ENCODE results near the gene TMEM54. TPM values are rescaled to one million over a fixed set of nuclear protein-coding genes. Genes with fewer than 3 reads are reported as not detected.

Gene TMEM54
- total RNA-seq, 1 donor = 38.4 TPM

- H3K4me3 ChIP-seq (ENCODE audit: low read depth, low read length) = no peak overlapping the region
- DNase-seq (ENCODE audit: low read depth) = no peak
- no peak for TF ChIP-seq CTCF (IDR thresholded peaks at IDR 0.05; ENCODE audit: insufficient read depth, low read length)
These were observed 28.2 kb upstream of the TMEM54 start for GRCh38 chr1:32929366-32929765.

GRCh38 chr1:32928715-32929114 lies 27.5 kb upstream of the TMEM54 start:
- H3K4me3 ChIP-seq (ENCODE audit: low read depth, low read length) = no peak overlapping the region
- TF ChIP-seq CTCF (IDR thresholded peaks at IDR 0.05; ENCODE audit: insufficient read depth, low read length) = no peak
- DNase-seq (ENCODE audit: low read depth) = no peak

- no peak for DNase-seq (ENCODE audit: low read depth)
- no peak overlapping the region for H3K4me3 ChIP-seq (ENCODE audit: low read depth, low read length)
- no peak for TF ChIP-seq CTCF (IDR thresholded peaks at IDR 0.05; ENCODE audit: insufficient read depth, low read length)
These were observed 27.1 kb upstream of the TMEM54 start for GRCh38 chr1:32928285-32928684.

DNA sequence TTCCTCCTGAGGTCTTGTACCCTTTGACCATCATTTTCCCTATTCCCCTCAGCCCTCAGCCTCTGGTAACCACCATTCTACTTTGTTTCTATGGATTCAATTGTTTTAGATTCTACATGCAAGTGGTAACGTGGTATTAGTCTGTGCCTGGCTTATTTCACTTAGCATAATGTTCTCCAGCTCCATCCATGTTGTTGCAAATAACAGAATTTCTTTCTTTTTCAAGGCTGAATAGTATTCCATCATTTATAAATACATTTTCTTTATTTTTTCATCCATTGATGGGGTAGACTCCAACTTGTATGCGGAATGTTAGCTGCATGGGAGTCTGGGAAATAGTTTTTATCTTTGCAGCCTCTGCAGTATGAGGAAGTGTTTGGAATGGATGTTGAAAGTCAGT lies 26.3 kb upstream of the TMEM54 start:
- DNase-seq (ENCODE audit: low read depth) = no peak
- no peak for TF ChIP-seq CTCF (IDR thresholded peaks at IDR 0.05; ENCODE audit: insufficient read depth, low read length)
- H3K4me3 ChIP-seq (ENCODE audit: low read depth, low read length) = no peak overlapping the region

GRCh38 chr1:32926562-32926961 lies 25.4 kb upstream of the TMEM54 start:
- no peak overlapping the region for H3K4me3 ChIP-seq (ENCODE audit: low read depth, low read length)
- TF ChIP-seq CTCF (IDR thresholded peaks at IDR 0.05; ENCODE audit: insufficient read depth, low read length) = no peak
- no peak for DNase-seq (ENCODE audit: low read depth)

DNA sequence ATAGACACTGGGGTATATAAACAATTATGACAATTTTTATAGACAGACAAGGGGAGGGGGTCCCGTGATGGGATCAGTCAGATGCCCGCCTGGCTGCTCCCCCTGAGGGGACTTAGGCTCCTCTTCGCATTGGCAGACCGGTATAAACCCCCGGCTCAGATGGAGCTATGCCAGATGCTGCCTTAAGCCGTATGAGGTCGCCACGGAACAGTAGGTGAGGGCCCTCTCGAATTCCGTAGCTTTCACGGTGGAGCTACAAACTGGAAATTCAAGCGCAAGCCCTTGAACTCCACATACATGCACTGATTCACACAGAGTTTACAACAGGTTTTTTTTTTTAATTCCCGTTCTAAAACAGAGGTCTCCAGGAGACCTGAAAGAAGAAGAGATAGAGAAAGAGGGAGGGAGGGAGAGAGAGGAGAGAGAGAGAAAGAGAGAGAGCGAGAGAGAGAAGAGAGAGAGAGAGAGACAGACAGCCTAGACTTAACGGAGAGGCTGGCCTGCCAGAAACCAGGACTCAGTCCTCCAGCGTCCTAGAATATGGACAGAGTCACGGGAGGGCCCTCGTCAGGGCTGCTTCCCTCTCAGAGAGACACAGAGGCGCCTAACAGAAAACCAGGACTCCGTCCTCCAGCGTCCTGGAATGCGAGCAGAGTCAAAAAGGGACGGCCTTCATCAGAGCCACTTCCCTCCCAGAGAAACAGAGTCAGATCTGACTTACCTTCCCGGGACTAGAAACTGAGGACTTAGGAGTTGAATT lies 24.4 kb upstream of the TMEM54 start:
- H3K4me3 ChIP-seq (ENCODE audit: low read depth, low read length) = no peak overlapping the region
- TF ChIP-seq CTCF (IDR thresholded peaks at IDR 0.05; ENCODE audit: insufficient read depth, low read length) = no peak
- no peak for DNase-seq (ENCODE audit: low read depth)

DNA sequence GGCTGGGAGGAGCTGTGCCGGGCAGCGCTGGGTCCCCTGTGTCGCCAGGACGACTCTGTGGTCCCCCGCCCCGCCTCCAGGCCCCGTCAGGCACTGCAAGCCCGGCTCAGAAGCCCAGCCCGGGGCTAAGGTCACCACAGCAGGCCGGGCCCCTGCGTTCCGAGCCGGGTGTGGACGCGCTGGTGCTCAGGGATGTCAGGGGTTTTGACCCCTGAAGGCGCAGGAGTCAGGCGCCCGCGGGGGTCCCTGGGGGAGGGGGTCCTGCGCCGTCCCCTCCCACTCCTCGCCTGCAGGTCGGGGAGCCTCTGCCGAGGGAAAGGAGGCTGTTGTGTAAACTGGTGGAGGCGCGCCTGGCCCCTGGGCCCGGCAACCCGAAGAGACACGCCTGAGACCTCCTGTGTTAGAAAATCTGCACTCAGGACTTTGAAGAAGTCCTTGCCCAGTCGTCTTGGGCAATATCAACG lies 23.7 kb upstream of the TMEM54 start:
- DNase-seq (ENCODE audit: low read depth) = no peak
- H3K4me3 ChIP-seq (ENCODE audit: low read depth, low read length) = no peak overlapping the region
- TF ChIP-seq CTCF (IDR thresholded peaks at IDR 0.05; ENCODE audit: insufficient read depth, low read length) = no peak
